ENCODE data around the gene COL19A1.

Gene COL19A1

DNA sequence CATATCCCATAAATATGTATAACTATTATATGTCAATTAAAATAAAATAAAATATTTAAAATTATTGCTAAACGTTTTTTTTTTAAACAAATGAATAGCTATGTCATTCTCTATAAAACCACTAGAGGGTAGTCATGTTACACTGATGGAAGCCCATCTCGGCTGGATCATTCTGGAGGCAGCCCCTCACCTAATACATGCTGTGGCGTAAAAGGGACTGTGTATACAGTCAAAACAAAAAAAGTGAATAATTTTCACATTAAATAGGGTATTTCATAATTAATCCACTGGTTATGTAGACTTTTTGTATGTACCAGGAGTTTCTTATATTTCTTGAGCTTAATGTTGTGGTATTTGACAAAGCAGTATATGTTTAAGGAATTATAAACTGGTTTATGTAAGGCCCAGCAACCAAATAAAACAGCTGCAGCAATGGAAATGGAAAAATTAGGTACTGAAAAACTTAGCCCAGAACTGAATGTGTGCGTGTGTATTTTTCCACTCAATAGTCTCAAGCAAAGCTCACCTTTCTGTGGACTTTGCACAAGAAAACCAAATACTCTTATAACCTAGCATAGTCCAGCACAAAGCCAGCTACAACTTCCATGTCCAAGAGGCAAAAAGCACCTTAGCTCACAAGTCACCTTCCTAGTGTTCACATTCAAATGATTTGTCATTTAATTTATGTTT is 354.8 kb downstream of the COL19A1 start:
- Histone ChIP-seq H3K4me1 (ENCODE audit: insufficient read depth, poor library complexity, severe bottlenecking) (no peaks in the 10 kb centered on the region), H3K36me3 (ENCODE audit: low read depth) (no peaks in the 10 kb centered on the region), H3K4me3 (ENCODE audit: severe bottlenecking) (no peak overlapping the region), H3K9me3 (ENCODE audit: severe bottlenecking) (no peaks in the 10 kb centered on the region), H3K27me3 (ENCODE audit: insufficient read depth, poor library complexity, severe bottlenecking) (peaks cover 27% of the 10 kb centered on the region), H3K27ac (ENCODE audit: poor library complexity, severe bottlenecking) (no peak overlapping the region)
- TF ChIP-seq, protein P1, sequence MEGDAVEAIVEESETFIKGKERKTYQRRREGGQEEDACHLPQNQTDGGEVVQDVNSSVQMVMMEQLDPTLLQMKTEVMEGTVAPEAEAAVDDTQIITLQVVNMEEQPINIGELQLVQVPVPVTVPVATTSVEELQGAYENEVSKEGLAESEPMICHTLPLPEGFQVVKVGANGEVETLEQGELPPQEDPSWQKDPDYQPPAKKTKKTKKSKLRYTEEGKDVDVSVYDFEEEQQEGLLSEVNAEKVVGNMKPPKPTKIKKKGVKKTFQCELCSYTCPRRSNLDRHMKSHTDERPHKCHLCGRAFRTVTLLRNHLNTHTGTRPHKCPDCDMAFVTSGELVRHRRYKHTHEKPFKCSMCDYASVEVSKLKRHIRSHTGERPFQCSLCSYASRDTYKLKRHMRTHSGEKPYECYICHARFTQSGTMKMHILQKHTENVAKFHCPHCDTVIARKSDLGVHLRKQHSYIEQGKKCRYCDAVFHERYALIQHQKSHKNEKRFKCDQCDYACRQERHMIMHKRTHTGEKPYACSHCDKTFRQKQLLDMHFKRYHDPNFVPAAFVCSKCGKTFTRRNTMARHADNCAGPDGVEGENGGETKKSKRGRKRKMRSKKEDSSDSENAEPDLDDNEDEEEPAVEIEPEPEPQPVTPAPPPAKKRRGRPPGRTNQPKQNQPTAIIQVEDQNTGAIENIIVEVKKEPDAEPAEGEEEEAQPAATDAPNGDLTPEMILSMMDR (IDR thresholded peaks at IDR 0.05; ENCODE audit: poor library complexity, severe bottlenecking) = peak; percentile 87
- ATAC-seq (ENCODE audit: low read depth) (no peak), DNase-seq (ENCODE audit: low spot score) (no peak)

DNA sequence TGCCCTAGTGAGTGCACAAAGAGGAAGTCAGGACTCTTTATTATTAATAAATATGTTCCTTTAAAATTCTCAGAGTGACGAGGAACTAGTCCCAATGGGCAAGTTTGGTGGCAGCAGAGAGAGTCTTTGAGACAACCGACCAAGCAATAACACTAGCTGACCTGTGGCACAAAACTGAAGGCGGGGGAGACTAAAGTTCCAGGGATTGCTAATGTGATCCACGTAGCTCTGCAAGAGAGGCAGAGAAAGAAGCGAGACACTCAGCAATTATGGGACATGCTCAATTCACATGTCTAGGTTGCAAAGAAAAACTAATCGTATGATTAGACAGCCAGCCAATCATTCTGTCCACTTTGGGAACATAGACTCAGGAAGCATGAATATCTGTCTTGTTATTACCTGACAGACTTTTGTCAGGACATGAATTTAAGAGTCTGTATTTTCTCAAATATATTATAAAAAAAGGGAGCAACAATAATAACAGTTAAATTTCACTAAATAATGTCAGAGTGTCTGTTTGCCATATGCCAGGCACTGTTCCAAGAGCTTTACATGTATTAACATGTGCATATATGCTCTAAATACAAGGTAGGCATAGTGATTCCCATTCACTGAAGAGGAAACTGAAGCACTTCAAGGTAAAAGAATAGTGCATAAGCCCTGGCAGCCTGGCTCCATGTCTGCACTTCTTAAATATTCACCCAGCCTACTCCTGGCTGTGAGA is 355.5 kb downstream of the COL19A1 start:
- DNase-seq (ENCODE audit: low spot score) (no peak), ATAC-seq (ENCODE audit: low read depth) (no peak)
- H3K4me3 ChIP-seq (ENCODE audit: severe bottlenecking) = no peak overlapping the region
- H3K4me1 ChIP-seq (ENCODE audit: insufficient read depth, poor library complexity, severe bottlenecking) = no peaks in the 10 kb centered on the region
- no peaks in the 10 kb centered on the region for H3K36me3 ChIP-seq (ENCODE audit: low read depth)
- H3K27me3 ChIP-seq (ENCODE audit: insufficient read depth, poor library complexity, severe bottlenecking) = peaks cover 26% of the 10 kb centered on the region
- no peaks in the 10 kb centered on the region for H3K9me3 ChIP-seq (ENCODE audit: severe bottlenecking)
- H3K27ac ChIP-seq (ENCODE audit: poor library complexity, severe bottlenecking) = no peak overlapping the region
- TF ChIP-seq, protein P1 (IDR thresholded peaks at IDR 0.05; ENCODE audit: poor library complexity, severe bottlenecking) = no peak

DNA sequence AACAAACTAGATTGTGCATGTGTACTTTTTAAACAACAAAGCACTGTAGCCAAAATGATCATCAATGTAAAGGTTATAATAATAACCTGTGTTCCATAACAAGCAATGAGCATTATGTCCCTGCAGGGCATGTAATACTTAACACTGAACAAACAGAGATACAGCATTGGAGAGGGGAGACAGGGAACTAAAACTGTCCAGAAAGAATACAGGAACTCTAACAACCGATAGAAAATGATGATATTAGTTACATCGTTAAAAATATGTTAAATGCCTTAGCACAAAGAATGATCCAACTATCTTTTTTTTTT is 356.0 kb downstream of the COL19A1 start:
- Histone ChIP-seq H3K36me3 (ENCODE audit: low read depth) (no peaks in the 10 kb centered on the region), H3K4me3 (ENCODE audit: severe bottlenecking) (no peak overlapping the region), H3K4me1 (ENCODE audit: insufficient read depth, poor library complexity, severe bottlenecking) (no peaks in the 10 kb centered on the region), H3K27me3 (ENCODE audit: insufficient read depth, poor library complexity, severe bottlenecking) (peaks cover 26% of the 10 kb centered on the region), H3K9me3 (ENCODE audit: severe bottlenecking) (no peaks in the 10 kb centered on the region), H3K27ac (ENCODE audit: poor library complexity, severe bottlenecking) (no peak overlapping the region)
- DNase-seq (ENCODE audit: low spot score) (no peak), ATAC-seq (ENCODE audit: low read depth) (no peak)
- TF ChIP-seq, protein P1 (IDR thresholded peaks at IDR 0.05; ENCODE audit: poor library complexity, severe bottlenecking) = no peak

DNA sequence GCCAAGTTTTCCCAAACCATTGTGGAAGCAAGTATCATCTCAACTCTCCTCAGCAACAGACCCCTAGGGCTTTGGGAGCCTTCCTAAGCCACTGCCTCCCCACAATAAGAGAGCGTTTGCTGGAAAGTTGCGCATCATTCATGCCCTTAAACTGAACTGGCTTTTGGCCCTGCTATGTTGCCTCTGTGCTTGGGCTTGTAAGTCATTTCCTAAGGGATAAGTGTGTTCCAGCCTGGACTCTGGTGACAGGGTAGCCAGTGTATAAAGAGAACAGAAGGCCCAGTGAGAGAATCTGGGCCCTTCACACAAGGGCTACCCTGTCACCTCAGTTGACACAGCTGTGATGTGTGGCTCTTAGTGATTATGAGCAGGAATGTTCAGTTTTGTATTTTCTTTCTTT is 358.7 kb downstream of the COL19A1 start:
- DNase-seq (ENCODE audit: low spot score) = no peak
- Histone ChIP-seq H3K27me3 (ENCODE audit: insufficient read depth, poor library complexity, severe bottlenecking) (peaks cover 26% of the 10 kb centered on the region), H3K36me3 (ENCODE audit: low read depth) (no peaks in the 10 kb centered on the region), H3K27ac (ENCODE audit: poor library complexity, severe bottlenecking) (no peak overlapping the region), H3K9me3 (ENCODE audit: severe bottlenecking) (no peaks in the 10 kb centered on the region), H3K4me1 (ENCODE audit: insufficient read depth, poor library complexity, severe bottlenecking) (no peaks in the 10 kb centered on the region), H3K4me3 (ENCODE audit: severe bottlenecking) (no peak overlapping the region)
- TF ChIP-seq, protein P1 (IDR thresholded peaks at IDR 0.05; ENCODE audit: poor library complexity, severe bottlenecking) = no peak
- no peak for ATAC-seq (ENCODE audit: low read depth)

DNA sequence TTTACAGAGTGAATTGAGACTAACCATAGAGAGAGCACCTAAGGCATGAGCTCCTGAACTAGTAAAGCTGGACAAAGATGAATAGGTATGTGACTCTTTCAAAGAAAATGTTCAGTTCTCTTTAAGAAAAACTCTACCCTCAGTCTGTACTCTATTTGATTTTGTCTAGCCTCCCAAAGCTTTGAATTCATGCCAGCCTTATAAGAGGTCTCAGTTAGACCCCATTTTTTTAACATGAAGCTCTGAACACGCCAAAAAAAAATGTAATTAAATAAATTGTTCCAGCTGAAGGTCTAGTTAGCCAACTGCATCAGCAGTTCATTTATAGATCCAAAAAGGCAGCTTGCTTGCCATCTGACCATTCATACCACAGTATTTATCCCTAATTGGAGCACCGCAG is 365.0 kb downstream of the COL19A1 start:
- no peak for ATAC-seq (ENCODE audit: low read depth)
- Histone ChIP-seq H3K27ac (ENCODE audit: poor library complexity, severe bottlenecking) (no peak overlapping the region), H3K9me3 (ENCODE audit: severe bottlenecking) (no peaks in the 10 kb centered on the region), H3K4me3 (ENCODE audit: severe bottlenecking) (no peak overlapping the region), H3K4me1 (ENCODE audit: insufficient read depth, poor library complexity, severe bottlenecking) (no peaks in the 10 kb centered on the region), H3K27me3 (ENCODE audit: insufficient read depth, poor library complexity, severe bottlenecking) (peaks cover 7% of the 10 kb centered on the region), H3K36me3 (ENCODE audit: low read depth) (no peaks in the 10 kb centered on the region)
- TF ChIP-seq, protein P1 (IDR thresholded peaks at IDR 0.05; ENCODE audit: poor library complexity, severe bottlenecking) = no peak
- DNase-seq (ENCODE audit: low spot score) = no peak

Measured in RWPE2 (cell line).